GM21737 (cell line): ENCODE results near the gene RCVRN.

Experiments used
- ATAC-seq: cut with Tn5 transposase; IDR thresholded peaks from one replicate; pipeline ENCODE4 v1.9.1; 2021; ENCODE audit warnings: mild to moderate bottlenecking, moderate library complexity; ENCODE audit not compliant: unreplicated experiment

Gene RCVRN

GRCh38 chr17:9905078-9905415 is at the start of gene RCVRN:
Gene RCVRN, minus strand, starts transcription at chr17:9905271. Its CDS starts 91 bp downstream, at chr17:9905180.
- no peak for ATAC-seq

DNA sequence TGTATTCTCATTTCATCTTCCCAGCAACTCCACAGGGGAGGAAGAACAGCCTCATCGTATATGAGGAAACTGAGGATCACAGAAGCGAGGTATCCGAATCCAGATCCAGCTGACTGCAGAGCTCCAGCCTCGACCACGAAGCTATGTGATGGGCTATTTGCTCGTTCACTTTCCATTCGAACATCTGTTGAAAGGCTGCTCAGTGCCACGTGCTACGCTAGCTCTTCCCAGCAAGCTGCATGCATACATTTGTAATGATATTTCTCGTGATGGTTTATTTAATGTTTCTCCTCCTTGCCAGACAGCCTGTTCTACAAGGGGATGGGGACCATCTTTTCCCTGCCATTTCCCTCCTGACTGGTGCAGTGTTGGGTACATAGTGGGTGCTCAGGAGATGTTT is 48.4 kb upstream of the RCVRN start:
- no peak for ATAC-seq

- no peak for ATAC-seq
Measured at GRCh38 chr17:9951803-9952202, 46.7 kb upstream of the RCVRN start.

- ATAC-seq, result no peak
Measured at GRCh38 chr17:9948928-9949327, 43.9 kb upstream of the RCVRN start.

DNA sequence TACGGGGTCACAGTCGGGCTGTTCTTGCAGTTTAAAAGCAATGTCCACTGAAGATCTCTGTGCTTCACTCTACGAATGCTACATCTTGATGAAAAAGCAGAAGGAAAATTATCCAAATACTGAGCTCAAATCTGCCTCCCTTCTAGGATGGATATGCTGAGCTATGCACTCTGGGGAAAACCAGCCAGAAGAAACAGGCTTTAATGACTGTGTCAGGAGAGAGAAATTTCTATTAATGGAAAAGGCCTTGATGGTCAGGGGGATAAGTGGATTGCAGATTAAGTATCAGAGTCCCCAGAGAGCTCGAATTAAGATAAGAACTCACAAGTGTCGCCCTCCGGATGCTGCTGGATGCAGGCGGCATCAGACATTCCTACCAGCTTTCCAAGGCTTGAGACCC is 39.6 kb upstream of the RCVRN start:
- ATAC-seq, result no peak

DNA sequence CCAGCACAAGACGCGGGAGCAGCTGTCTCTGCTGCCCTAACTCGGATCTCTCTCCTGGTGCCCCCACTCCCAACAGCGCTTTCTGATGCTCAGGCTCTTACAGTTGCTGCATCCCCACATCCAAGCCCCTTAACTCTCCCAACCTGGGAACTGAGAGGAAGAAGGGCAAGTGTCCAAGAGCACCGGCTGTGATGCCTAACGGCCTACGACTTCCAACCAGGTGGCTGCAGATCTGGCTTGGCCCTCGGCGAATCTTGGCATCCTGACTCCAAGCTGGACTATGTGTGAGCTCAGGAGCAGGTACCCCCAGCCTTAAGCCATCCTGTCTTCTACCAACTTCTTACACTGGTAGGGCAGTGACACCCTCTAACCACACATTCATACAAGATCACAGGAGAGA is 38.3 kb upstream of the RCVRN start:
- ATAC-seq, result no peak

DNA sequence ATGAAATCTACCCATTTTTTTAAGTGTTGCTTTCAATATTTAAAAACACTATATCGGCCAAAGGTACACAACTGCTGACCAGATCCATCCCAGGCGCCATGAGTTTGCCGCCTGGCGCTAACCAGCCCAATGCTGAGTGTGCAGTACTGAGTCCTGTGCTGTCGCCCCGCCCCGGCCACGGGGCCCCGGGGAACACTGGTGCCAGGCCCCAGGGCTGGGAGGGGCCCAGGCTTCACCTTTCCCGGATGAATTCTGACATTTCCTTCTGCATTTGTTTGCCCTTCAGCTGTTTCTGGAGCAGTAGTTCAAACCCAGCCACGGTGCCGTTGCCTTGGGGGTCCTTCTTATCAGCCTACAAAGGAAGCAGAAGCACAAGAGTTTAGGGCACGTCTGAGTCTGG is 37.8 kb upstream of the RCVRN start:
- ATAC-seq, result no peak

DNA sequence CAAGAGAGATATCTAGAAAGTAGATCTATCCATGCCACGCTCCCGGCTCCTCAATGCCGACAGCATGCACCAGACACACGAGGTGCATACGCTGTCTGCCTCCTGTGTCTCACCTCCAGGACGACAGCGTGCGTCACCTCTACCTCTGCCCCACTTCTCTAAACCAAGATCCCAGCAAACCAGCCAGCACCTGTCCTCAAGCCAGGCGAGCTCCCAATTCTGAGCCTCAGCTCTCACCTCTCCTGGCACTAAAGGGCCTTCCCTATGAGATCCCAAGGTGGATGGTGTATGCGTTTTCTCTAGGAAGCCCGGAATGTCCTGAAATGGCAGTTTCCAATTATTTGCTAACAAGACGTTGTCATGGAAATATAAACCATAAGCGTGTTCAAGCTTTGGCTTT is 36.2 kb upstream of the RCVRN start:
- no peak for ATAC-seq

GRCh38 chr17:9940841-9941240 is 35.8 kb upstream of the RCVRN start:
- ATAC-seq, result no peak

GRCh38 chr17:9938764-9939163 is 33.7 kb upstream of the RCVRN start:
- no peak for ATAC-seq

DNA sequence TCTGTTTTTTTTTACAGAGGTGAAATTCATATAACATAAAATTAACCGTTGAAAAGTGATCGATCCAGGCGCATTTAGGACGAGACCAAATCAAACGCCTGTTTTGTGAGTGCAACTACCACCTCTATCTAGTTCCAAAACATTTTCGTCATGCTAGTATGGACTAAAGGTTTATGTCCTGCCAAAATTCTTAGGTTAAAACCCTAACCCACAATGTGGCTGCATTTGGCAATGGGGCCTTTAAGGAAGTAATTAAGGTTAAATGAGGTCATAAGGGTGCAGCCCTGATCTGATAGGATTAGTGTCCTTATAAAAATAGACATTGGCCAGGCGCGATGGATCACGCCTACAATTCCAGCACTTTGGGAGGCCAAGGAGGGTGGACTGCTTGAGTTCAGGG is 32.8 kb upstream of the RCVRN start:
- no peak for ATAC-seq

DNA sequence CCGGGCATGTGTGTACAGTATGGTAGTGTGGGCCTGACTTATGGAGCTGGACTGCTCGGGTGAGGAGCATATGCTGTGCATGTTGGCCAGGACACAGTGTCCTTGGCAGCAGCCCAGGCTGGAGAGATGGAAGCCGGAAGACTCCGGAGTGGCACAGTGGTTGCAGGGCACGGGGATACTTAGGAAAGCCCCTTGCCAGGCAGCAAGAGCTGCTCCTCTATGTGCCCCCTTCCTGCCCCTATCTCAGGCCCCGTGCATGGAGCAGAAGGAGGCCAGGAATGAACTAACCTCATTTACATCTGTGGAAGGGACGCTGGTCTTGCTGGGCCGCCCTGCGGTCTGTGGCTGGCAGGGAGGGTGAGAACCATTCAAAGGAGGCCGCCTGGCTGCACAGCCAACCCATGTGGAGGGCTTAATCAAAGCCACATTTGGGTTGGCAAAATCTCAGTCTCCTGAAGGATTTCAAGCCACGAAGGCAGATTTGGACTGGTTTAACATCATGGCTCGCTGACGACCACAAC is 32.2 kb upstream of the RCVRN start:
- ATAC-seq, result no peak

- ATAC-seq, result no peak
Measured at GRCh38 chr17:9936095-9936494, 31.0 kb upstream of the RCVRN start.

GRCh38 chr17:9935408-9935807 is 30.3 kb upstream of the RCVRN start:
- no peak for ATAC-seq

GRCh38 chr17:9934331-9934730 is 29.3 kb upstream of the RCVRN start:
- ATAC-seq, result no peak

- no peak for ATAC-seq
Measured at GRCh38 chr17:9932491-9932890, 27.4 kb upstream of the RCVRN start.

GRCh38 chr17:9931144-9931741 is 26.2 kb upstream of the RCVRN start:
- ATAC-seq, result no peak

- no peak for ATAC-seq
Measured at GRCh38 chr17:9929871-9930270, 24.8 kb upstream of the RCVRN start.

- no peak for ATAC-seq
Measured at GRCh38 chr17:9928601-9929333, 23.7 kb upstream of the RCVRN start.

DNA sequence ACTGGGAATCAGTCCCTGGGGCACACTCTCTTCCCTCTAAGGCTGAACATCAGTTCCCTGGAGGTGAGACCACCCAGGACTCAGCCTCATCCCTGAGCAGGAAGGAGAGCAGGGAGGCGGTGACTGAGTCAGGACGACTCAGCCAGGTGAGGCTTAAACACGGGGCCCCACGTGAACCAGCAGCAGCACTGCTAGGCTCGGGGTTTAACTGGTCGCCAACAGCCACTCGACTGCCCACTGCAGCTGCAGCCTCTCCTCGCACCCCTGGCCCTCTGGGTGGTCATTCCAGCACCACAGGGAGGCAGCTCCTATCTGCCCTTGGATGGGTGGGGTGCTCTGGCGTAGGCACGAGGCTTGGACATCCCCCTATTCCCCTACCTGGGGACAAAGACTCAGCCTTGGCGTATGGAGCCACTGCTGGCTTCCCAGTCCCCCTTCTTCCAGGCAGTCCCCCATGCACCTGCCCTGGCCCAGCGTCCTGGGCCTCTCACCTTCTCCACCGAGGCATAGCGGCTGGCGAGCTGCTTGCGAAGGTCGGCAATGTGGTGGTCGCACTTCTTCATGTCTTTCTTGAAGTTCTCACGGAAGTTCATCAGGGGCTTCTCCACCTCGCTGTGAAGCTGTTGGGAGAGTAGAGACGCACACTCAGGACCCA is 21.2 kb upstream of the RCVRN start:
- ATAC-seq, result no peak

DNA sequence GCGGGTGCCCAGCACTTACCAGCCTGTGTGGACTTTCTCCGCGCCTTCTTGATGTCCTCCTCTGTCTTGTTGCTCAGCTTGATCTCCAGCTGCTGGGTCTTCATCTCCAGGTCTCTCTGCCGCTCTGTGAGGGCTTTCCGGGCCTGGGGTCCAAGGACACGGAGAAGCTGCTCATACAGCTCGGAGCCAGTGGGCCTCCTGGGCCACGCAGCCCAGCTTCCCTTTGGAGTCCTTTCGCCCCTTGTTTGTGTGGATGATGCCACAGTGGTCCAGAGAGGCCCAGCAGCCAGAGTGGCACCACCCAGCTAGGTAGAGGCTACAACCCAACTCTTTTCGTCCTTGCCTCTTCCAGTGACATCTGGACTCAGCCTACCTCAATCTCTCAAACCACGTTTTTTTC is 20.4 kb upstream of the RCVRN start:
- no peak for ATAC-seq

DNA sequence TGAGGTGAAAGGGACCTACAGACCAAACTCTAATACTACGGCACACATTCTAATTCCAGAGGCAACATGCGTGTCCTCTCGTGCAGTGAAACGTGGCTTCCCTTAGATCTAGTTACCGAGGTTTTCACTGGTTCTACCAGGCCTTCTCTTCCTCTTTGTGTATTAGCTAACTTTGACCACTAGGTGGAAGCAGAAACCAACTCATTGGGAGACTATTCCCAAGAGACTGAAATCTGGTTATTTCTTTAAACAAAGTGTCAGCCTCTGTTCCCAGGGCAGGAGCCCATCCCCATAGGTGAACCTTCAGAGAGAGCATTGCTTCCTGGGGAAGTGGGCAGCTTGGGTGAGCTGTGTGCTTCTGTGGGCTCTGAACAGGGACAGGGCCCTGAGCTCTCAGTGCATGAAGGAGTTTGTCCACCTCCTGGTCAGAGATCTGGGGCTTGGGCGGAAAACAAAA is 19.7 kb upstream of the RCVRN start:
- no peak for ATAC-seq
